Brain microvascular endothelial cell (primary cell): ENCODE measurements around the gene TMEM178A.
"Not testable (repeated sequence)": the region's sequence is repeated elsewhere in the genome, so short reads cannot be mapped to it uniquely, and the experiment has no call there.

ENCODE experiments used
- DNase-seq: peaks from one replicate; pipeline ENCODE4 v3.0.0-alpha.2; 2020
- H3K27ac ChIP-seq: fragments of 250-450 bp; sonication (Bioruptor Pico); 2 replicates; pipeline ENCODE4 v1.5.1; 2020; ENCODE audit warnings: mild to moderate bottlenecking, moderate library complexity
- H3K27me3 ChIP-seq: fragments of 250-450 bp; sonication (Bioruptor Pico); replicated peaks from 2 replicates; pipeline ENCODE4 v1.5.1; 2020; ENCODE audit warnings: mild to moderate bottlenecking
- H3K36me3 ChIP-seq: fragments of 250-450 bp; sonication (Bioruptor Pico); replicated peaks from 2 replicates; pipeline ENCODE4 v1.5.1; 2020; ENCODE audit warnings: mild to moderate bottlenecking
- H3K4me3 ChIP-seq: 2 replicates; pipeline ENCODE4 v1.5.1; 2011; ENCODE audit warnings: low read depth, mild to moderate bottlenecking, control low read depth, low read length, moderate library complexity
- CTCF ChIP-seq: IDR thresholded peaks from 2 replicates; pipeline ENCODE4 v1.5.1; 2011; ENCODE audit warnings: low read depth, mild to moderate bottlenecking, moderate library complexity, low read length, control low read depth, inconsistent platforms; ENCODE audit errors: missing control alignments
- in situ Hi-C: cut with HindIII; loops from 2 replicates; pipeline ENCODE4 v1.10.0; 2017; ENCODE audit warnings: low sequenced_read_pairs, low pct_ligation_motif_present

TMEM178A gene

GRCh38 chr2:39623917-39624316 is 41.8 kb upstream of the TMEM178A start:
- Histone ChIP-seq H3K4me3 (no peak overlapping the region), H3K36me3 (no peaks in the 10 kb centered on the region), H3K27ac (no peak overlapping the region), H3K27me3 (no peaks in the 10 kb centered on the region)
- in situ Hi-C loops, result no loop called here
- no peak for DNase-seq
- no peak for TF ChIP-seq CTCF

GRCh38 chr2:39625193-39625926 is 40.4 kb upstream of the TMEM178A start:
- Histone ChIP-seq H3K27me3 (no peaks in the 10 kb centered on the region), H3K36me3 (no peaks in the 10 kb centered on the region), H3K4me3 (no peak overlapping the region), H3K27ac (no peak overlapping the region)
- DNase-seq, result no peak
- TF ChIP-seq CTCF, result no peak
- in situ Hi-C loops, result no loop called here

GRCh38 chr2:39625927-39626270 is 39.8 kb upstream of the TMEM178A start:
- TF ChIP-seq CTCF, result no peak
- Histone ChIP-seq H3K36me3 (no peaks in the 10 kb centered on the region), H3K27me3 (no peaks in the 10 kb centered on the region), H3K4me3 (no peak overlapping the region), H3K27ac (no peak overlapping the region)
- no peak for DNase-seq
- in situ Hi-C loops, result no loop called here

GRCh38 chr2:39628346-39628745 is 37.4 kb upstream of the TMEM178A start:
- not testable (repeated sequence) for DNase-seq, H3K4me3 ChIP-seq, H3K27me3 ChIP-seq

GRCh38 chr2:39629646-39630045 is 36.1 kb upstream of the TMEM178A start:
- TF ChIP-seq CTCF, result no peak
- Histone ChIP-seq H3K36me3 (no peaks in the 10 kb centered on the region), H3K27ac (no peak overlapping the region), H3K4me3 (no peak overlapping the region), H3K27me3 (no peaks in the 10 kb centered on the region)
- DNase-seq, result no peak
- in situ Hi-C loops, result no loop called here

More at GRCh38 chr2:39628346-39628745, 37.4 kb upstream of the TMEM178A start:
- H3K36me3 ChIP-seq, H3K27ac ChIP-seq, in situ Hi-C loops: not testable (repeated sequence)

- Histone ChIP-seq H3K4me3 (no peak overlapping the region), H3K27ac (peak overlapping the region; percentile 90), H3K36me3 (no peaks in the 10 kb centered on the region), H3K27me3 (no peaks in the 10 kb centered on the region)
- in situ Hi-C loops, result no loop called here
- TF ChIP-seq CTCF, result no peak
- DNase-seq, result no peak
These were observed 34.5 kb upstream of the TMEM178A start for GRCh38 chr2:39631256-39631655.
